PC-3 (cell line): ENCODE data around the gene PARVA.

Source experiments
- CTCF ChIP-seq: fragments of 300-600 bp; sonication (generic); conservative IDR thresholded peaks from 2 replicates; pipeline ENCODE4 v1.5.1; 2017; ENCODE audit warnings: antibody characterized with exemption, low read depth, mild to moderate bottlenecking, low read length
- EZH2 ChIP-seq: fragments of 300-600 bp; sonication (generic); IDR thresholded peaks from one replicate; pipeline ENCODE4 v1.6.1; 2017; ENCODE audit warnings: antibody characterized with exemption, mild to moderate bottlenecking, low read length; ENCODE audit not compliant: unreplicated experiment
- EZH2phosphoT487 ChIP-seq: fragments of 300-600 bp; sonication (generic); IDR thresholded peaks from 2 replicates; pipeline ENCODE4 v1.6.1; 2018; ENCODE audit warnings: mild to moderate bottlenecking, antibody characterized with exemption, low read length, borderline replicate concordance

- TF ChIP-seq CTCF (no peak), EZH2 (no peak), EZH2phosphoT487 (no peak)
These were observed 95.1 kb downstream of the PARVA start for GRCh38 chr11:12472401-12473005.
